K562 (cell line): ENCODE data around the gene AIF1. TPM values are rescaled to one million over a fixed set of nuclear protein-coding genes. Genes with fewer than 3 reads are reported as not detected.
A peak's percentile ranks its signal among the peaks of the same experiment; 100 is the strongest.

ENCODE experiments used
- CBFA2T2 ChIP-seq: fragments of 450-650 bp; conservative IDR thresholded peaks from 2 replicates; pipeline ENCODE4 v1.6.1; 2017; ENCODE audit warnings: mild to moderate bottlenecking
- CTBP1 ChIP-seq: fragments of 450-650 bp; IDR thresholded peaks from 2 replicates; pipeline ENCODE4 v1.6.1; 2016; ENCODE audit warnings: borderline replicate concordance
- DACH1 ChIP-seq: fragments of 450-650 bp; IDR thresholded peaks from 2 replicates; pipeline ENCODE4 v1.6.1; 2018; ENCODE audit not compliant: partially characterized antibody
- HSF4 ChIP-seq: fragments of 250-450 bp; sonication (Bioruptor Pico); IDR thresholded peaks from 2 replicates; pipeline ENCODE4 v2.1.2; 2022; ENCODE audit warnings: mild to moderate bottlenecking, moderate library complexity, borderline replicate concordance
- MAFK ChIP-seq: IDR thresholded peaks from 2 replicates; pipeline ENCODE4 v1.6.1; 2011; ENCODE audit warnings: low read length, improper control_type of control experiment
- NCOA1 ChIP-seq: fragments of 450-650 bp; IDR thresholded peaks from 2 replicates; pipeline ENCODE4 v1.6.1; 2016; ENCODE audit warnings: low read depth
- NCOR1 ChIP-seq: fragments of 450-650 bp; IDR thresholded peaks from 2 replicates; pipeline ENCODE4 v1.6.1; 2016; ENCODE audit warnings: mild to moderate bottlenecking, moderate library complexity
- NFATC3 ChIP-seq: fragments of 450-650 bp; IDR thresholded peaks from 2 replicates; pipeline ENCODE4 v1.6.1; 2017; ENCODE audit warnings: mild to moderate bottlenecking
- NR4A1 ChIP-seq, 2 experiments: fragments of 250-450 bp in 1 of 2; fragments of 450-650 bp in 1 of 2; sonication (Bioruptor Pico) in 1 of 2; IDR thresholded peaks; 2 replicates each; pipeline versions ENCODE4 v1.4.0 to v1.6.1; 2016 to 2020; ENCODE audit warnings: mild to moderate bottlenecking in 2 of 2, missing compliant biosample characterization in 1 of 2, missing genetic modification characterization in 1 of 2, moderate library complexity in 1 of 2
- PML ChIP-seq: IDR thresholded peaks from 2 replicates; pipeline ENCODE4 v1.6.1; 2012; ENCODE audit warnings: low read length, inconsistent platforms
- POLR2AphosphoS2 ChIP-seq: IDR thresholded peaks from 2 replicates; pipeline ENCODE4 v1.6.1; 2012; ENCODE audit warnings: low read length, improper control_type of control experiment
- POLR2AphosphoS5 ChIP-seq: IDR thresholded peaks from 2 replicates; pipeline ENCODE4 v1.6.1; 2011; ENCODE audit warnings: mild to moderate bottlenecking, low read depth, low read length, moderate library complexity; ENCODE audit not compliant: control insufficient read depth, insufficient read depth
- SP2 ChIP-seq: IDR thresholded peaks from 2 replicates; pipeline ENCODE4 v1.6.1; 2011; ENCODE audit warnings: mild to moderate bottlenecking, low read depth, low read length, moderate library complexity; ENCODE audit not compliant: poor library complexity, severe bottlenecking; ENCODE audit errors: extremely low read depth
- SRSF9 ChIP-seq: fragments of 200-400 bp; formaldehyde crosslinking; IDR thresholded peaks from 2 replicates; pipeline ENCODE4 v1.6.1; 2017; ENCODE audit warnings: low read depth, low read length, borderline replicate concordance
- ZC3H8 ChIP-seq: fragments of 450-650 bp; IDR thresholded peaks from 2 replicates; pipeline ENCODE4 v1.6.1; 2017
- ZKSCAN3 ChIP-seq: fragments of 250-450 bp; sonication (Bioruptor Pico); IDR thresholded peaks from 2 replicates; pipeline ENCODE4 v1.4.0; 2020
- polyA plus RNA-seq, 8 experiments: library from polyadenylated mRNA; depleted of rRNA in 4 of 8; stranded (reverse) in 5 of 8; unstranded in 3 of 8; fragments of >200 nt; fragmentation: Nextera tagmentation in 2 of 8; fragmentation: Illumina TruSeq in 1 of 8; extraction: Ambion mirVana in 2 of 8; extraction: Trizol in 1 of 8; gene quantifications; 2 replicates each; pipeline versions ENCODE4 v1.2.1 to v1.2.3, GENCODE V29; 2011 to 2014; ENCODE audit warnings: inconsistent platforms in 1 of 8, missing spikeins in 1 of 8
- total RNA-seq, 7 experiments: library from RNA; depleted of rRNA in 6 of 7; stranded (reverse); fragments of >200 nt in 6 of 7; fragmentation: Illumina TruSeq in 2 of 7; extraction: Trizol in 2 of 7; gene quantifications; 2 replicates each; pipeline versions ENCODE4 v1.2.1 to v1.2.3, GENCODE V29; 2011 to 2021; ENCODE audit warnings: low replicate concordance in 1 of 7
- TF ChIP-seq, protein P1 (sequence below): fragments of 150-350 bp; conservative IDR thresholded peaks from 2 replicates; pipeline ENCODE4 v1.6.1; 2014; ENCODE audit warnings: low read length
- TF ChIP-seq, protein P2 (sequence below): sonication (generic); formaldehyde crosslinking; IDR thresholded peaks from 2 replicates; pipeline ENCODE4 v1.9.0; 2022; ENCODE audit warnings: mild to moderate bottlenecking, missing genetic modification reagents
- TF ChIP-seq, protein P3 (sequence below): fragments of 450-650 bp; IDR thresholded peaks from 2 replicates; pipeline ENCODE4 v1.6.1; 2018; ENCODE audit not compliant: partially characterized antibody
- TF ChIP-seq, protein P4 (sequence below): fragments of 250-450 bp; sonication (Bioruptor Pico); IDR thresholded peaks from 2 replicates; pipeline ENCODE4 v1.8.0; 2021; ENCODE audit warnings: moderate library complexity, mild to moderate bottlenecking, inconsistent platforms

Gene AIF1
- total and polyA plus RNA-seq, 9 of the 15 experiments (the other 6 are each of a cell fraction or from before 2014, with no cell fraction given): 9.4 to 33.4 (median 19.4) TPM

DNA sequence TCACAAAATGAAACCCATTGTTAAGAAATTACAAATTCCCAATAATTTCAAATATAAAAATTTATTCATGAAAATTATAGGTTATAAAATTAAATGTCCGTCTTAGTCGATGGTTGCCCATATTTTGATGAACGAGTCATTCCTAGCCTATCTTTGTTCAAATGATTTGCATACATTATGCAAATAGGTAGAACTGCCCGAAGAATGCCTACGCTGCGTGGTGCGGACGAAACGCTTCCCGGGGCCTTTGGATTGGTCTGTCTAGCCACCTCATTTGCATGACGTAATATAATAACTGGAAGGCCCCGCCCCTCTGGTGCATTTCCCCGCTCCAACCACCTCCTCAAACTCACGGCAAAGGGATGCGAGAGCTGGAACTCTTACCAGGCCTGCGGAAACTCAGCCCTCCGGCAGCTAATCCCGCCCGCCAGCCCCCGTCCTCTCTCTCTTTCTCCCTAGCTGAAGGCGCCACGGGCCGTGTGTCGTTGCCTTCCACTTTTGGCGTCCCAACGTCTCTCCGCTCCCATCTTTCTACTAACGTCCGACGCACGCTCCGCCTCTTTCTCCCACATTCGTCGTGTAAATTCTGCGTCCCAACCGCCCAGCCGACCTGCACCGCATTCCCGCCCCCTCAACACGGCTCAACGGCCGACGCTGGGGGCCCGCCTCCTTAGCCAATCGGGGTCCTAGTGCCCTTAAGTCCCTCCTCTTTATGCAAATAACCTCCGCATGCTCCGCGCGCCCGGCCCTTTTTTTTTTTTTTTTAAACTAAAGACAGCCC lies 5.0 kb downstream of the AIF1 start (continued):
- TF ChIP-seq NR4A1 (CRISPR knock-in tag; IDR thresholded peaks at IDR 0.05) (peak; percentile 96), NR4A1 (tag; IDR thresholded peaks at IDR 0.05) (no peak; the same call in 1 of the 2 replicates), ZKSCAN3 (no peak), CTBP1 (peak; percentile 65; the same call in 1 of the 2 replicates), SRSF9 (no peak), DACH1 (no peak), PML (peak; percentile 92), CBFA2T2 (no peak), NFATC3 (0 out of 2 replicates have a peak, but pooled peaks have one; percentile 61), NCOA1 (peak; percentile 86; the same call in 1 of the 2 replicates), POLR2AphosphoS5 (peak; percentile 82), POLR2AphosphoS2 (peak; percentile 76; the same call in 1 of the 2 replicates), NCOR1 (no peak; the same call in 1 of the 2 replicates), ZC3H8 (no peak), HSF4 (no peak), MAFK (peak; percentile 27), SP2 (no peak)
- TF ChIP-seq, protein P1, sequence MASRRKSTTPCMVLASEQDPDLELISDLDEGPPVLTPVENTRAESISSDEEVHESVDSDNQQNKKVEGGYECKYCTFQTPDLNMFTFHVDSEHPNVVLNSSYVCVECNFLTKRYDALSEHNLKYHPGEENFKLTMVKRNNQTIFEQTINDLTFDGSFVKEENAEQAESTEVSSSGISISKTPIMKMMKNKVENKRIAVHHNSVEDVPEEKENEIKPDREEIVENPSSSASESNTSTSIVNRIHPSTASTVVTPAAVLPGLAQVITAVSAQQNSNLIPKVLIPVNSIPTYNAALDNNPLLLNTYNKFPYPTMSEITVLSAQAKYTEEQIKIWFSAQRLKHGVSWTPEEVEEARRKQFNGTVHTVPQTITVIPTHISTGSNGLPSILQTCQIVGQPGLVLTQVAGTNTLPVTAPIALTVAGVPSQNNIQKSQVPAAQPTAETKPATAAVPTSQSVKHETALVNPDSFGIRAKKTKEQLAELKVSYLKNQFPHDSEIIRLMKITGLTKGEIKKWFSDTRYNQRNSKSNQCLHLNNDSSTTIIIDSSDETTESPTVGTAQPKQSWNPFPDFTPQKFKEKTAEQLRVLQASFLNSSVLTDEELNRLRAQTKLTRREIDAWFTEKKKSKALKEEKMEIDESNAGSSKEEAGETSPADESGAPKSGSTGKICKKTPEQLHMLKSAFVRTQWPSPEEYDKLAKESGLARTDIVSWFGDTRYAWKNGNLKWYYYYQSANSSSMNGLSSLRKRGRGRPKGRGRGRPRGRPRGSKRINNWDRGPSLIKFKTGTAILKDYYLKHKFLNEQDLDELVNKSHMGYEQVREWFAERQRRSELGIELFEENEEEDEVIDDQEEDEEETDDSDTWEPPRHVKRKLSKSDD: 0 out of 2 replicates have a peak, but pooled peaks have one; percentile 20
- TF ChIP-seq, protein P2, sequence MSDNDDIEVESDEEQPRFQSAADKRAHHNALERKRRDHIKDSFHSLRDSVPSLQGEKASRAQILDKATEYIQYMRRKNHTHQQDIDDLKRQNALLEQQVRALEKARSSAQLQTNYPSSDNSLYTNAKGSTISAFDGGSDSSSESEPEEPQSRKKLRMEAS (CRISPR knock-in tag): peak; percentile 86
- TF ChIP-seq, protein P3, sequence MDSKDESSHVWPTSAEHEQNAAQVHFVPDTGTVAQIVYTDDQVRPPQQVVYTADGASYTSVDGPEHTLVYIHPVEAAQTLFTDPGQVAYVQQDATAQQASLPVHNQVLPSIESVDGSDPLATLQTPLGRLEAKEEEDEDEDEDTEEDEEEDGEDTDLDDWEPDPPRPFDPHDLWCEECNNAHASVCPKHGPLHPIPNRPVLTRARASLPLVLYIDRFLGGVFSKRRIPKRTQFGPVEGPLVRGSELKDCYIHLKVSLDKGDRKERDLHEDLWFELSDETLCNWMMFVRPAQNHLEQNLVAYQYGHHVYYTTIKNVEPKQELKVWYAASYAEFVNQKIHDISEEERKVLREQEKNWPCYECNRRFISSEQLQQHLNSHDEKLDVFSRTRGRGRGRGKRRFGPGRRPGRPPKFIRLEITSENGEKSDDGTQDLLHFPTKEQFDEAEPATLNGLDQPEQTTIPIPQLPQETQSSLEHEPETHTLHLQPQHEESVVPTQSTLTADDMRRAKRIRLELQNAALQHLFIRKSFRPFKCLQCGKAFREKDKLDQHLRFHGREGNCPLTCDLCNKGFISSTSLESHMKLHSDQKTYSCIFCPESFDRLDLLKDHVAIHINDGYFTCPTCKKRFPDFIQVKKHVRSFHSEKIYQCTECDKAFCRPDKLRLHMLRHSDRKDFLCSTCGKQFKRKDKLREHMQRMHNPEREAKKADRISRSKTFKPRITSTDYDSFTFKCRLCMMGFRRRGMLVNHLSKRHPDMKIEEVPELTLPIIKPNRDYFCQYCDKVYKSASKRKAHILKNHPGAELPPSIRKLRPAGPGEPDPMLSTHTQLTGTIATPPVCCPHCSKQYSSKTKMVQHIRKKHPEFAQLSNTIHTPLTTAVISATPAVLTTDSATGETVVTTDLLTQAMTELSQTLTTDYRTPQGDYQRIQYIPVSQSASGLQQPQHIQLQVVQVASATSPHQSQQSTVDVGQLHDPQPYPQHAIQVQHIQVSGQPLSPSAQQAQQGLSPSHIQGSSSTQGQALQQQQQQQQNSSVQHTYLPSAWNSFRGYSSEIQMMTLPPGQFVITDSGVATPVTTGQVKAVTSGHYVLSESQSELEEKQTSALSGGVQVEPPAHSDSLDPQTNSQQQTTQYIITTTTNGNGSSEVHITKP: peak; percentile 90
- TF ChIP-seq, protein P4, sequence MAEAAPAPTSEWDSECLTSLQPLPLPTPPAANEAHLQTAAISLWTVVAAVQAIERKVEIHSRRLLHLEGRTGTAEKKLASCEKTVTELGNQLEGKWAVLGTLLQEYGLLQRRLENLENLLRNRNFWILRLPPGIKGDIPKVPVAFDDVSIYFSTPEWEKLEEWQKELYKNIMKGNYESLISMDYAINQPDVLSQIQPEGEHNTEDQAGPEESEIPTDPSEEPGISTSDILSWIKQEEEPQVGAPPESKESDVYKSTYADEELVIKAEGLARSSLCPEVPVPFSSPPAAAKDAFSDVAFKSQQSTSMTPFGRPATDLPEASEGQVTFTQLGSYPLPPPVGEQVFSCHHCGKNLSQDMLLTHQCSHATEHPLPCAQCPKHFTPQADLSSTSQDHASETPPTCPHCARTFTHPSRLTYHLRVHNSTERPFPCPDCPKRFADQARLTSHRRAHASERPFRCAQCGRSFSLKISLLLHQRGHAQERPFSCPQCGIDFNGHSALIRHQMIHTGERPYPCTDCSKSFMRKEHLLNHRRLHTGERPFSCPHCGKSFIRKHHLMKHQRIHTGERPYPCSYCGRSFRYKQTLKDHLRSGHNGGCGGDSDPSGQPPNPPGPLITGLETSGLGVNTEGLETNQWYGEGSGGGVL (CRISPR knock-in tag): no peak
